ENCODE results near the gene ASB15. TPM values are rescaled to one million over a fixed set of nuclear protein-coding genes. Genes with fewer than 3 reads are reported as not detected.

The ASB15 gene
- polyA plus RNA-seq, 1 donor from 2014 or later = not detected

- Histone ChIP-seq H3K9me3 (ENCODE audit: low read length) (no peaks in the 10 kb centered on the region), H3K4me2 (ENCODE audit: low read length) (no peak overlapping the region), H3K27me3 (ENCODE audit: insufficient read depth, low read depth, low read length) (no peaks in the 10 kb centered on the region), H3K9me2 (ENCODE audit: insufficient read depth, low read length) (no peaks in the 10 kb centered on the region), H3K4me3 (ENCODE audit: low read length) (no peak overlapping the region), H2AFZ (ENCODE audit: low read depth, low read length) (no peak overlapping the region), H3K79me2 (replicated peaks; ENCODE audit: insufficient read depth, low read length) (no peaks in the 10 kb centered on the region), H3K9ac (ENCODE audit: low read length) (no peak overlapping the region), H3F3A (ENCODE audit: insufficient read depth, low read length, poor library complexity, severe bottlenecking) (no peaks in the 10 kb centered on the region), H4K20me1 (ENCODE audit: insufficient read depth) (no peaks in the 10 kb centered on the region), H3K27ac (ENCODE audit: low read length) (no peak overlapping the region), H3K36me3 (ENCODE audit: insufficient read depth, low read length) (no peaks in the 10 kb centered on the region)
- TF ChIP-seq RAD21 (conservative IDR thresholded peaks at IDR 0.05) (no peak), EP300 (conservative IDR thresholded peaks at IDR 0.05; ENCODE audit: poor library complexity, severe bottlenecking) (no peak), REST (IDR thresholded peaks at IDR 0.05; ENCODE audit: borderline replicate concordance) (no peak), EZH2 (IDR thresholded peaks at IDR 0.05; ENCODE audit: borderline replicate concordance, insufficient read depth, low read length, poor library complexity, severe bottlenecking) (no peak), POLR2AphosphoS5 (IDR thresholded peaks at IDR 0.05) (no peak), MXI1 (conservative IDR thresholded peaks at IDR 0.05; ENCODE audit: poor library complexity, severe bottlenecking) (no peak), SMC3 (conservative IDR thresholded peaks at IDR 0.05; ENCODE audit: poor library complexity) (no peak), TAF1 (IDR thresholded peaks at IDR 0.05; ENCODE audit: low read depth) (no peak)
- TF ChIP-seq, protein P1, sequence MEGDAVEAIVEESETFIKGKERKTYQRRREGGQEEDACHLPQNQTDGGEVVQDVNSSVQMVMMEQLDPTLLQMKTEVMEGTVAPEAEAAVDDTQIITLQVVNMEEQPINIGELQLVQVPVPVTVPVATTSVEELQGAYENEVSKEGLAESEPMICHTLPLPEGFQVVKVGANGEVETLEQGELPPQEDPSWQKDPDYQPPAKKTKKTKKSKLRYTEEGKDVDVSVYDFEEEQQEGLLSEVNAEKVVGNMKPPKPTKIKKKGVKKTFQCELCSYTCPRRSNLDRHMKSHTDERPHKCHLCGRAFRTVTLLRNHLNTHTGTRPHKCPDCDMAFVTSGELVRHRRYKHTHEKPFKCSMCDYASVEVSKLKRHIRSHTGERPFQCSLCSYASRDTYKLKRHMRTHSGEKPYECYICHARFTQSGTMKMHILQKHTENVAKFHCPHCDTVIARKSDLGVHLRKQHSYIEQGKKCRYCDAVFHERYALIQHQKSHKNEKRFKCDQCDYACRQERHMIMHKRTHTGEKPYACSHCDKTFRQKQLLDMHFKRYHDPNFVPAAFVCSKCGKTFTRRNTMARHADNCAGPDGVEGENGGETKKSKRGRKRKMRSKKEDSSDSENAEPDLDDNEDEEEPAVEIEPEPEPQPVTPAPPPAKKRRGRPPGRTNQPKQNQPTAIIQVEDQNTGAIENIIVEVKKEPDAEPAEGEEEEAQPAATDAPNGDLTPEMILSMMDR (IDR thresholded peaks at IDR 0.05; ENCODE audit: poor library complexity, severe bottlenecking) = no peak
These were observed 59.1 kb downstream of the ASB15 start for GRCh38 chr7:123660514-123661354.

GRCh38 chr7:123661765-123662164 lies 60.1 kb downstream of the ASB15 start:
- Histone ChIP-seq H4K20me1 (ENCODE audit: insufficient read depth) (no peaks in the 10 kb centered on the region), H3F3A (ENCODE audit: insufficient read depth, low read length, poor library complexity, severe bottlenecking) (no peaks in the 10 kb centered on the region), H3K79me2 (replicated peaks; ENCODE audit: insufficient read depth, low read length) (no peaks in the 10 kb centered on the region), H3K27me3 (ENCODE audit: insufficient read depth, low read depth, low read length) (no peaks in the 10 kb centered on the region), H3K9me2 (ENCODE audit: insufficient read depth, low read length) (no peaks in the 10 kb centered on the region), H3K4me2 (ENCODE audit: low read length) (no peak overlapping the region), H3K9ac (ENCODE audit: low read length) (no peak overlapping the region), H2AFZ (ENCODE audit: low read depth, low read length) (no peak overlapping the region), H3K36me3 (ENCODE audit: insufficient read depth, low read length) (no peaks in the 10 kb centered on the region), H3K27ac (ENCODE audit: low read length) (no peak overlapping the region), H3K4me3 (ENCODE audit: low read length) (no peak overlapping the region), H3K9me3 (ENCODE audit: low read length) (no peaks in the 10 kb centered on the region)
- TF ChIP-seq, protein P1 (IDR thresholded peaks at IDR 0.05; ENCODE audit: poor library complexity, severe bottlenecking) = no peak
- TF ChIP-seq RAD21 (conservative IDR thresholded peaks at IDR 0.05) = no peak
- no peak for TF ChIP-seq SMC3 (conservative IDR thresholded peaks at IDR 0.05; ENCODE audit: poor library complexity)
- TF ChIP-seq TAF1 (IDR thresholded peaks at IDR 0.05; ENCODE audit: low read depth) = no peak
- no peak for TF ChIP-seq EZH2 (IDR thresholded peaks at IDR 0.05; ENCODE audit: borderline replicate concordance, insufficient read depth, low read length, poor library complexity, severe bottlenecking)
- TF ChIP-seq REST (IDR thresholded peaks at IDR 0.05; ENCODE audit: borderline replicate concordance) = no peak
- no peak for TF ChIP-seq EP300 (conservative IDR thresholded peaks at IDR 0.05; ENCODE audit: poor library complexity, severe bottlenecking)
- no peak for TF ChIP-seq MXI1 (conservative IDR thresholded peaks at IDR 0.05; ENCODE audit: poor library complexity, severe bottlenecking)
- TF ChIP-seq POLR2AphosphoS5 (IDR thresholded peaks at IDR 0.05) = no peak

All from neural cell (in vitro differentiated cells).